Activated CD8-positive, alpha-beta memory T cell treated with anti-CD3 and anti-CD28 coated beads for 1 hour (primary cell): ENCODE data around the gene ISG15.
A peak's percentile ranks its signal among the peaks of the same experiment; 100 is the strongest.
"Not testable (repeated sequence)": the region's sequence is repeated elsewhere in the genome, so short reads cannot be mapped to it uniquely, and the experiment has no call there.

Experiments used
- DNase-seq, 2 donors: peaks; one replicate each; pipeline ENCODE4 v3.0.0-alpha.2; 2020; ENCODE audit warnings: low read depth in 1 of 2; ENCODE audit errors: extremely low read depth in 1 of 2

The ISG15 gene

GRCh38 chr1:1024771-1025699, 11.7 kb downstream of the ISG15 start:
- no peak for DNase-seq

- no peak for DNase-seq
Measured at GRCh38 chr1:1025730-1026129, 12.4 kb downstream of the ISG15 start.

- no peak for DNase-seq
Measured at GRCh38 chr1:1026599-1027413, 13.5 kb downstream of the ISG15 start.

GRCh38 chr1:1027791-1028190, 14.5 kb downstream of the ISG15 start:
- no peak for DNase-seq

GRCh38 chr1:1030867-1031658, 17.8 kb downstream of the ISG15 start:
- not testable (repeated sequence) for DNase-seq

DNA sequence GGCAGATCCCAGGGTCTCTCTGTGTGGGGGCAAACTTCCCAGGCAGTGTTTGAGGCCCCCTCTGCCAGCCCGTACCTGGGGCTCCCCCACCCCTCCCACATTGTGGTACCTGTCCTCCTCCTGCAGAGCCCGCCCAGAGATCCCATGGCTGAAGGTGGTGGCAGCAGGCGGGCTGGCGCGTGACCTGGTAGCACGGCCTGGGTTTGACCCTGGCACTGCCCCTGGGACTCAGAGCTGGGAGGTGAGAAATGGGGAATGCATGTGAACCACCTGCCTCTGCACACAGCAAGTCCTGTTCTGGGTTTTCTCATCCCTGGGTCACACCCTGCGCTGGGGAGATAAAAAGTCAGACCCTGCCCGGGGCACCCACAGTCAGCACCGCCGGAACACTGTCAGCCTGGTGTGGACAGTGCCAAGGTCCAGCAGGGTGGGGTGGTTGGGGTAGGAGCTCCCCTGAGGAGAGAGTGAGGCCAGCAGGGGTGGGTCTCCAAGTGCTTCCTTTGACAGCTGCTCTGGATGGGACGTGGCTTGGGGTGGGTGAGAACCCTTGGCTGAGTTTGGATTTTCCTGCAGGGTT, 18.4 kb downstream of the ISG15 start:
- DNase-seq = no peak

DNA sequence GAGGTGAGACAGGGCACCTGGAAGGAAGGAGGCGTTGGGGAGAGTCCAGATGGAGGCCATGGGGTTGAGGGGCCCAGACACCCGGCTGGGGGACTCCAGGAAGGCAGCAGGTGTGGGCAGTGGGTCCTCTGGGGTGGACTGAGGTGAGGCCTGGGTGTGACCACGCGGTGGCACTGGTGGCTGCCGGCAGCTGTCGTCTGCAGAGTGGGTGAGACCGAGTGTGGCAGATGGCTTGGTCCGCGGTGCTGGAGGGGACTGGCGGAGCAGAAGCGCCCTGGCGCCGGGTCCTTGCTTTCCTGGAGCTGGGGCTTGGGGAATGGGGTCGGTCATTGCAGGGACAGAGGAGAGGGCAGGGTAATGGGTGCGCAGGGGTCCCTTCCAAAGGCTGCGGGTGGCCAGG, 19.1 kb downstream of the ISG15 start:
- DNase-seq = no peak

GRCh38 chr1:1033009-1033587, 19.8 kb downstream of the ISG15 start:
- peak; percentile 70 to 79 for DNase-seq

- no peak for DNase-seq
Measured at GRCh38 chr1:1033731-1034438, 20.6 kb downstream of the ISG15 start.

- no peak for DNase-seq
Measured at GRCh38 chr1:1034439-1034781, 21.1 kb downstream of the ISG15 start.

- no peak for DNase-seq
Measured at GRCh38 chr1:1035291-1035943, 22.1 kb downstream of the ISG15 start.

DNA sequence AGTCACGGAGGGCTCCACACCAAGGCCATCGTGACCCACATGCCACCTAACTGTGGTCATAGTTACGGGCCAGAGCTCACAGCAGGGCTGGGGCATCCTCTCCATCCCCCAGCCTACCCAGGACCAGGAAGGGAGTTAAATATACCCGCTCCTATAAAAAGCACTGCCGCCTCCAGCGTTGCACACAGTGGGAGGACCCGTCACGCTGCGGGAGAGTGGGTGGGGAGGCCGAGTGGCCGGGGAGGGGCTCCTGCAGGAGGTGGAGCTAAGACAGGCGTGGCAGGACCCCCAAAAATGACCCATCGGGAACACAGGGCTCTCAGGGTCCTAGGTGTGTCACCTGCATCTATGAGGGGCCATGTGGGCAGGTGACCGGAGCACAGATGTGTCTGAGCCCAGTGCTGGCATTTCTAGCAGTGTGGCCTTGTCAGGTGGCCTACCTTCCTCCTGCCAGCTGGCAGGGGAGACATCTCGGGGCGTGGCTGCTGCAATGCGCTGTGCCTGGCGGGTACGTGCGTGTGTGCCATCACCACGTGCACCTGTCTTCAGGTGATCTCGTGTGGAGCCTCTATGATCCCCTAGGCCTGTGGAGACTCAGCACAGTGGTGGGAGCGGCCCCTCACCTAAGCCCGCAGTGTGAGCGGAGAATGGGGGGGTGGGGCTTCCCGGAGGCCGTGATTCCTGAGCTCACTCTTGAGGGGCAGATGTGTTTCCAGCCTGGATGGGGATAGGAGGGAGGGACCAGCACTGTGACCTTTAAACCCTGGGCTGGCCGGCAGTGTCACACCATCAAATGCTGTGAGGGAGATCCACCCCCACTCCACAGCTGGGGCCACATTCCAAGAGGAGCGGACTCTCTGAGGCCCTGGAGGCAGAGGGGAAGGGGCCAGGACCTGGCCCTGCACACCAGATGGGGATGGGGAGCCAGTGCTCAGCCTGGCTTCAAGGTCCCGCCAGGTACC, 24.4 kb downstream of the ISG15 start:
- no peak for DNase-seq

- no peak for DNase-seq
Measured at GRCh38 chr1:1038694-1039093, 25.4 kb downstream of the ISG15 start.

DNA sequence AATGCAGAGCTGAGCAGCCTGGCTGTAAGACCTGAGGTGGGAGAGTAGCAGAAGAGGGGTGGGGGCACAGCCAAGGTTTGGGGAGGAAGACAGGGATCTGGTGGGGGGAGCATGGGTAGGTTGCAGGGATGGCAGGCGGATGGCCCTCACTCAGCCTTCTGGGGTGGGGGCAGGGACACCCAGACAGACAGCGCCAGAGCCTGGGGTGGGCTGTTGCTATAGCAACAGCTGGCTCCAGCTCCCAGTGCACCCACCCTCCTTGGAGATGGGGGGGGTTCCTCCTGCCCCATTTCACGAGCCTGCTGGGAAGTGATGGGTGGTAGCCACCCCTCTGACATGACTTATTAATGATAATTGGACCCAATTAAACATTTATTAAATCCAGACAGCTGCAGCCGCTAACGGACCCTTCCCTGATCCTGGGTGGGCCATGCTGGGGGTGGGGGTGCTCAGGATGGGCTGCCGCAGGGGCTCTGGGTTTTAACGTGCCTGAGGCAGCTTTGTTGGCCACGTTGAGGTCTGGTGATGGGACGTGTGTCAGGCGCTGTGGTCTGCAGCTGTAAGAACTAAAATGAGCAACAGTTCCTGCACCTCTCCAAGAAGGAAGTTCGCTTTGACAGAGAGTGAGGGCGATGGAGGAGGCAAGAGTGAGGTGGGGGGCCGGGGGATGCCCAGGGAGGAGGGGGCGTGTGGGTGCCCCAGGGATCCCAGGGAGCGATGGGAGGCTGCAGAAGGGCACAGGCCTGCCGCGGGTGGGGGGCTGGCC, 26.0 kb downstream of the ISG15 start:
- no peak for DNase-seq

DNA sequence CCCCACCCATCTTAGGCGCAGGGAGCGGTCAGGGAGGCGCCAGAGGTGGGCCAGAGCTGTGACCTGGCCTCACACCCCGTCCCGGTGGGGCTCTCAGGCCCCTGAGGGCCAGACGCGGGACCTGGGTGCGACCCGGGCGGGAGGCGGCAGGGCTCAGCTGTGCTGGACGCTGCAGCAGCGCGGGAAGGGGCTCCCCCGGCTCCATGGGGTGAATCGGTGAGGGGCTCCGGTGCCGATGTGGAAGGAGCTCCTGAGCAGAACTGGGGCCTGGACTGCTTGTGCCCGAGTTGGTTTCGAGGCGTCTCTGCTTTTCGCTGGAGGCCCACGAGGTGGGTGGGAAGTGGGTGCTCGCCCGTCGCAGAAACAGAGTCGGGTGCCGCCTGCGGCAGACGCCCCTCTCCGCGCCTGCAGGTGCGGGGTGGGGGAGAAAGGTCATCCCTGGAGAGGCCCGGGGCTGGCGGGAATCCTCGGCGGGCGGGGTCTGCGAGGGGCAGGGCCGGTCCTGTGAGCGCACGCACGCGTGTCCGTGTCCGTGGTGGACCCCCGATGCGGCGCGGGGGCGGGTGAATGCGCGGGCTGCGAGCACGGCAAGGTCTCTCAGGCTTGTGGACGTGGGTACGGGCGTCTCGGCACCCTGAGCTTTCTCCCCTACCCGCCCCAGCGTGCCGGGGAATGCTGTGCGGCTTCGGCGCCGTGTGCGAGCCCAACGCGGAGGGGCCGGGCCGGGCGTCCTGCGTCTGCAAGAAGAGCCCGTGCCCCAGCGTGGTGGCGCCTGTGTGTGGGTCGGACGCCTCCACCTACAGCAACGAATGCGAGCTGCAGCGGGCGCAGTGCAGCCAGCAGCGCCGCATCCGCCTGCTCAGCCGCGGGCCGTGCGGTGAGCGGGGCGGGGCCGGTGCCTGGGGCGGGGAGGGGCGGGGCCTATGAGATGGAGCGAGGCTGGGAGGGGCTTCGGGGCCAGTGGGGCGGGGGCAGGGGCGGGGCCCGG, 27.0 kb downstream of the ISG15 start:
- DNase-seq = peak; percentile 57 to 63

GRCh38 chr1:1041092-1041523, 27.8 kb downstream of the ISG15 start:
- DNase-seq = no peak
